22Rv1 (cell line): Measurements from ENCODE around the gene SH3RF3.

Experiments
- H3K27ac ChIP-seq: fragments of 450-650 bp; 2 replicates; pipeline ENCODE4 v1.5.1; 2017
- CTCF ChIP-seq: fragments of 450-650 bp; IDR thresholded peaks from 2 replicates; pipeline ENCODE4 v1.5.1; 2017; ENCODE audit warnings: mild to moderate bottlenecking
- ZFX ChIP-seq: fragments of 450-650 bp; IDR thresholded peaks from 2 replicates; pipeline ENCODE4 v1.6.1; 2017; ENCODE audit warnings: antibody characterized with exemption, borderline replicate concordance

Gene SH3RF3

DNA sequence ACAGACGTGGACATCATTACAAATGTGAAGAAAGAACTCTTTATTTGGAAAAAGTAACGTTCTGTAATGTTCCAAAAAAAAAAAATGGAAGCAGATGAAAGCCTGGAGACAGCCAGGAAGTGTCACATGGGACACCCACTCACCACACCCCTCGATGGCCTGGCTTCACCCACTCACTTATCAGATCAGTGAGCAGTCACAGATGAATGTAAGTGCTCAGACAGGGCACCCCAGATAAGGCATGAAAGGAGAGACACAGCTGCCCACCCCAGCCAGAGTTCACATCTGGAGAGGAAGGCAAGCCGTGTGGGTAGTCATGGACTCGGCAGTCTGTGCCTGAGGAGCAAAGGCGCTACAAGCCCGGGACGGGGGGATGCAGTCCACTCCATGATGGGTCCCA is 379.6 kb downstream of the SH3RF3 start:
- H3K27ac ChIP-seq, result no peak overlapping the region
- no peak for TF ChIP-seq ZFX
- no peak for TF ChIP-seq CTCF

DNA sequence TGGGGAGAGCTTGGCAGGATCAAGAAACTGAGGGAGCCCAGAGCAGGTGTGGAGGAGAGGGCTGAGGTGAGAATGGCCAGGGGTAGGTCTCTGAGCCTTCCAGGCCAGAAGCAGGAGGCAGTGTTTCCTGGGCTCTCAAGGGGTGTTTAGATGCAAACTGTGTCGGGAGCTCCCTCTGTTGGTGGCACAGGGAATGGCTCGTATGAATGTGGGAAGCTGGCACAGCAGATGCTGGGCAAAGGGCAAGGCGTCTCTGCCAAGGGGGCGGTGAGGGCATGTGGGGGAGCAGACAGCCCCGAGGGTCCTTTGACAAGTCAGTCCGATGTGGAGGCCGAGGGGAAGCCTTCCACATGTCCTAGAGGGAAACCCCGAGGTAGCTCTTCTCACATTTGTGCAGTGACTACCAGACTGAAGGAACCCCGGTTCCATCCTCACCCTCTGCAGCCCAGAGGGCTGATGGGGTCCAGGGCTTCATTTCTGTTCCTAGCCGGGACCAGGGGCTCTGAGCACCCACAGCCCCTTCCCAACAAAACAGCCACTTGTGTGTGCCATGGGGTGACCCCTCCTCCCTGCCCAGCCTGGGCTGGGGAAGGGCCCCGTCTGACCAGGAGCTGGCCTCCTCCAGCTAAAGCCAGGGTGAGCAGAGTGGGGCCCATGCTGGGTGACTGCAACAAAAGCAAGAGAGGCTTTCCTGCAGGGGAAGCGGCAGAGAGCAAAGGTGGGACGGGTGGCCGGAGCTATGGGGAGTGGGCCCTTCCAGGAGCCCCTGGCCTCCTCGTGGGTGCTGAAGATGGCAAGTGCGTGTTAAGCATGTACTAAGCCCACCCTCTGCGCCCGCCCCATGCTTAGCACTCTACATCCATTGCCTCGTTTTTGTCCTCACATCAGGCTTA is 381.4 kb downstream of the SH3RF3 start:
- H3K27ac ChIP-seq, result no peak overlapping the region
- peak; percentile 90 for TF ChIP-seq CTCF
- TF ChIP-seq ZFX, result no peak

DNA sequence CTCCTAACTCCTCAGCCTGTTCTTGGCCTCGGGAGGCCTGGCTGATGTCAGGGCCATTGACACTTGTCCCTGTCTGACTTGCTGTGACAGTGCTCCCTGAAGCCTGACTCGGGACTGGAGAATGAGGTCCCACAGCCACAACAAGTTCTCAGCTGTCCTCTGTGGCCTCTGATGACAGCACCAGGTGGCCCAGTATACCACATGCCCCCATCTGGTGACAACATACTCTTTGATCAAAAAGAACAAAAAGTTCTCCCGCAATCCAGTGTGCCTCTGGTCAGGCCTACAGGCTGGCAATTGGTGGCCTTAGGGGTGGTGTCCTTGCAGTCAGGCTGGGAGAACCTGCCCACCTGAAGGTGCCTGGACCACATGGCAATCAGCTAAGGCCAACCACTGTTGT is 382.2 kb downstream of the SH3RF3 start:
- TF ChIP-seq CTCF (no peak), ZFX (no peak)
- no peak overlapping the region for H3K27ac ChIP-seq

- H3K27ac ChIP-seq, result no peak overlapping the region
- no peak for TF ChIP-seq CTCF
- no peak for TF ChIP-seq ZFX
Observed at GRCh38 chr2:109512076-109512475, 383.1 kb downstream of the SH3RF3 start.

- no peak overlapping the region for H3K27ac ChIP-seq
- TF ChIP-seq ZFX, result no peak
- TF ChIP-seq CTCF, result no peak
Observed at GRCh38 chr2:109513230-109513629, 384.2 kb downstream of the SH3RF3 start.

DNA sequence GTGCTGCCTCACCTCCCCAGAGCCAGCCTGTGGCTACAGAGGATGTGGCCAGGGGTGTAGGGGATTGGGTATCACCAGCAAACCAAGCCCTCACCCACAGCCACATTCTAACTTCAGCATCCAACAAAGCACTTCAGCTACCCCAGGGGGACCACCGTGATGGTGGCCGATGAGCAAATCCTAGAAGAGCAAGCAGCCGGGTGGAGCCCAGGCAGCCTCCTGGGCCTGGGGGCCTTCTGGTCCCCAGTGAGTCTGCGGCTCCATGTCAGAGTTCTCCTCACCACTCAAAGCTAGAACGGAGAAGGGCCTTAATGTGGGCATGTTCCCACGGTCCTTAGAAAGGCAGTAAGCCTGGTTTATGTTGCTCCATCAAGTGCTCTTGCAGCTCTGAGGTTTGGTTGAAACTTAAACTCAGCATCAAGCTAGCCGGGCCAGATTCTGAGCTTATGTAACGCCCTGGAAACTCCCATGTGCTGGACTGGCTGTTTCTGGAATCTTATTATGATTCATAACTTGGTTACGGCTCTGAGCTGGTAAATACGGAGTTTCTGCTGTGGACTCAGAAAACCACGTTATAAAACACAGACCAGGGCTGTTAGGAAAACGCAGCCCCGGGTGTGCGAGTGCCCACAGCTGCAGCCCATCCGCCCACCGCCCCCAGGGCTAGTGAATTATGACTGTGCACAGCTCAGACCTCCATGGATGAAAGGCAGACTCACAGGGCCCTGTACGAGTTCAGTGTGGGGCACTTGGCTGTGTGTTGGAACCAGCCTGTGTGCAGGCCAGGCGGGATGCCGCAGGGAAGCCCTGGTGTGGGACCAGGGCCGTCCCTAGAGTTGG is 385.0 kb downstream of the SH3RF3 start:
- no peak overlapping the region for H3K27ac ChIP-seq
- TF ChIP-seq ZFX (no peak), CTCF (no peak)

DNA sequence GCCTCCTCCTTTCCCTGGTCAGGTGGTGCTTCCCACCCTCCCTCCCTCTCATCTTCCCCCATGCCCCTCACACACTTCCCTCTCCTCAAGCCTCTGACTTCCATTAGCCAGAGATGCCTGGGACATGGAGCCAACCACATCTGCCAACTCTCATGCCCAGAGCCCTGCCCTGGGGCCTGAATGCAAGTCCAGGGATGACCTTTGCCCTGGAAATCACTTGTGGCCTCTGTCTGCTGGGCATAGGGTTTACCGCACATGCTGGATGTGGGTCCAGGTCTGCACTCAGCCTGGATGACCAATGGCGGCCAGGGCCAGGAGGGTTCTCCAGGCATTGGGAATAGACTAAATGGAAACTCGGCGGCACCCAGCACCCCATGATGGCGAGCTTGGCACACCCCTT is 385.9 kb downstream of the SH3RF3 start:
- no peak overlapping the region for H3K27ac ChIP-seq

More for the DNA sequence above, 385.9 kb downstream of the SH3RF3 start:
- no peak for TF ChIP-seq CTCF
- no peak for TF ChIP-seq ZFX
